Osteoblast (primary cell): Measurements from ENCODE around the gene BCL2. TPM values are rescaled to one million over a fixed set of nuclear protein-coding genes. Genes with fewer than 3 reads are reported as not detected.

Source experiments
- DNase-seq: peaks from one replicate; pipeline ENCODE4 v3.0.0; 2011; ENCODE audit warnings: low spot score, mixed read lengths; ENCODE audit not compliant: insufficient read length; ENCODE audit errors: missing footprints
- H2AFZ ChIP-seq: 2 replicates; pipeline ENCODE4 v1.6.0; 2011; ENCODE audit warnings: mild to moderate bottlenecking, low read length
- H3K27ac ChIP-seq: 2 replicates; pipeline ENCODE4 v1.5.1; 2011; ENCODE audit warnings: mild to moderate bottlenecking, low read depth, low read length, moderate library complexity
- H3K27me3 ChIP-seq: 2 replicates; pipeline ENCODE4 v1.6.0; 2012; ENCODE audit warnings: mild to moderate bottlenecking, control low read depth, inconsistent platforms, low read length, moderate library complexity; ENCODE audit not compliant: insufficient read depth
- H3K36me3 ChIP-seq: 2 replicates; pipeline ENCODE4 v1.5.1; 2011; ENCODE audit warnings: mild to moderate bottlenecking, low read length, control low read depth, moderate library complexity; ENCODE audit not compliant: insufficient read depth
- H3K4me1 ChIP-seq: 2 replicates; pipeline ENCODE4 v1.5.1; 2011; ENCODE audit warnings: mild to moderate bottlenecking, low read length, control low read depth, moderate library complexity; ENCODE audit not compliant: insufficient read depth
- H3K4me2 ChIP-seq: 2 replicates; pipeline ENCODE4 v1.6.0; 2011; ENCODE audit warnings: mild to moderate bottlenecking, low read length; ENCODE audit not compliant: insufficient read depth
- H3K4me3 ChIP-seq: fragments of 200-600 bp; sonication (generic); 3 replicates; pipeline ENCODE4 v1.5.1; 2012; ENCODE audit warnings: mild to moderate bottlenecking, low read length, inconsistent platforms; ENCODE audit not compliant: insufficient read depth
- H3K79me2 ChIP-seq: 2 replicates; pipeline ENCODE4 v1.6.0; 2012; ENCODE audit warnings: mild to moderate bottlenecking, low read length, control low read depth, inconsistent platforms; ENCODE audit not compliant: insufficient read depth
- H3K9me3 ChIP-seq: 2 replicates; pipeline ENCODE4 v1.5.1; 2011; ENCODE audit warnings: low read depth, low read length, control low read depth
- H4K20me1 ChIP-seq: 2 replicates; pipeline ENCODE4 v1.6.0; 2012; ENCODE audit warnings: mild to moderate bottlenecking, low read length, control low read depth; ENCODE audit not compliant: insufficient read depth
- CTCF ChIP-seq: IDR thresholded peaks from 2 replicates; pipeline ENCODE4 v1.5.1; 2011; ENCODE audit warnings: mild to moderate bottlenecking, low read depth, low read length, moderate library complexity; ENCODE audit errors: extremely low read depth
- total RNA-seq: library from RNA; depleted of rRNA; stranded (reverse); fragments of >200 nt; gene quantifications from 2 replicates; pipeline ENCODE4 v1.2.3, GENCODE V29; 2012

BCL2 gene
- total RNA-seq, 1 donor, result 11.9 TPM

GRCh38 chr18:63154350-63155152, 165.0 kb downstream of the BCL2 start:
- H3K27ac ChIP-seq, result no peak overlapping the region
- H3K36me3 ChIP-seq, result no peaks in the 10 kb centered on the region
- H4K20me1 ChIP-seq, result no peaks in the 10 kb centered on the region
- no peak overlapping the region for H2AFZ ChIP-seq
- no peak for DNase-seq
- H3K4me1 ChIP-seq, result no peaks in the 10 kb centered on the region
- no peaks in the 10 kb centered on the region for H3K79me2 ChIP-seq
- TF ChIP-seq CTCF, result no peak
- no peak overlapping the region for H3K4me3 ChIP-seq
- H3K9me3 ChIP-seq, result no peaks in the 10 kb centered on the region
- peaks cover 20% of the 10 kb centered on the region for H3K27me3 ChIP-seq
- H3K4me2 ChIP-seq, result no peak overlapping the region

GRCh38 chr18:63152791-63153190, 166.8 kb downstream of the BCL2 start:
- Histone ChIP-seq H3K9me3 (no peaks in the 10 kb centered on the region), H3K27me3 (peaks cover 20% of the 10 kb centered on the region), H3K36me3 (no peaks in the 10 kb centered on the region), H2AFZ (no peak overlapping the region), H3K4me2 (no peak overlapping the region), H3K27ac (no peak overlapping the region), H4K20me1 (no peaks in the 10 kb centered on the region), H3K4me3 (no peak overlapping the region), H3K4me1 (no peaks in the 10 kb centered on the region), H3K79me2 (no peaks in the 10 kb centered on the region)
- no peak for TF ChIP-seq CTCF
- no peak for DNase-seq

GRCh38 chr18:63152096-63152495, 167.5 kb downstream of the BCL2 start:
- Histone ChIP-seq H3K4me3 (no peak overlapping the region), H3K4me2 (no peak overlapping the region), H3K9me3 (no peaks in the 10 kb centered on the region), H3K4me1 (no peaks in the 10 kb centered on the region), H4K20me1 (no peaks in the 10 kb centered on the region), H2AFZ (no peak overlapping the region), H3K36me3 (no peaks in the 10 kb centered on the region), H3K27ac (no peak overlapping the region), H3K27me3 (peaks cover 15% of the 10 kb centered on the region), H3K79me2 (no peaks in the 10 kb centered on the region)
- no peak for TF ChIP-seq CTCF
- no peak for DNase-seq

GRCh38 chr18:63151539-63151938, 168.0 kb downstream of the BCL2 start:
- DNase-seq, result no peak
- Histone ChIP-seq H3K27ac (no peak overlapping the region), H3K9me3 (no peaks in the 10 kb centered on the region), H4K20me1 (no peaks in the 10 kb centered on the region), H2AFZ (no peak overlapping the region), H3K79me2 (no peaks in the 10 kb centered on the region), H3K4me1 (no peaks in the 10 kb centered on the region), H3K36me3 (no peaks in the 10 kb centered on the region), H3K27me3 (peaks cover 14% of the 10 kb centered on the region), H3K4me3 (no peak overlapping the region), H3K4me2 (no peak overlapping the region)
- TF ChIP-seq CTCF, result no peak
